ENCODE results near the gene PGLYRP4. TPM values are rescaled to one million over a fixed set of nuclear protein-coding genes. Genes with fewer than 3 reads are reported as not detected.

PGLYRP4 gene
- total RNA-seq, 2 donors from 2014 or later, result not detected

DNA sequence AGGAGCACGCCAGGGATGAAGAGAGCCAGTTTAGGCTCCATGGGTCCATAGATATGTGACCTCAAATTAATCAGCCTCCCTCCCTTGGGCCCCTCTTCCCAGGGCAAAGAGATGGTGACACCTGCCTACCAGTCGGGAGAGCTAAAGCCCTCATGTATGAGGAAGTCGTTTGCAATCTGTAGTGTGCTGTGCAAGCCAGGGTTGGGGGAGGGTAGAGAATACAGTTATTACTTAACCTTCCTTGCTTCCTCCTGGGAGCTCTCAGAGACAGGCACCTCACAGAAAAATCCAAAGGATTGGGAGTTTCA is 4.0 kb downstream of the PGLYRP4 start:
- Histone ChIP-seq H3K27me3 (no peaks in the 10 kb centered on the region), H3K9ac (ENCODE audit: low read depth in 2 of 2, low read length in 2 of 2) (no peak overlapping the region), H3K9me3 (no peaks in the 10 kb centered on the region), H3K36me3 (no peaks in the 10 kb centered on the region), H3K4me3 (no peak overlapping the region), H3K27ac (no peak overlapping the region), H3K4me1 (no peaks in the 10 kb centered on the region)
- peak; percentile 27 for DNase-seq
- intact Hi-C loops (cut with DNase I), result no loop called here
- TF ChIP-seq, protein P1, sequence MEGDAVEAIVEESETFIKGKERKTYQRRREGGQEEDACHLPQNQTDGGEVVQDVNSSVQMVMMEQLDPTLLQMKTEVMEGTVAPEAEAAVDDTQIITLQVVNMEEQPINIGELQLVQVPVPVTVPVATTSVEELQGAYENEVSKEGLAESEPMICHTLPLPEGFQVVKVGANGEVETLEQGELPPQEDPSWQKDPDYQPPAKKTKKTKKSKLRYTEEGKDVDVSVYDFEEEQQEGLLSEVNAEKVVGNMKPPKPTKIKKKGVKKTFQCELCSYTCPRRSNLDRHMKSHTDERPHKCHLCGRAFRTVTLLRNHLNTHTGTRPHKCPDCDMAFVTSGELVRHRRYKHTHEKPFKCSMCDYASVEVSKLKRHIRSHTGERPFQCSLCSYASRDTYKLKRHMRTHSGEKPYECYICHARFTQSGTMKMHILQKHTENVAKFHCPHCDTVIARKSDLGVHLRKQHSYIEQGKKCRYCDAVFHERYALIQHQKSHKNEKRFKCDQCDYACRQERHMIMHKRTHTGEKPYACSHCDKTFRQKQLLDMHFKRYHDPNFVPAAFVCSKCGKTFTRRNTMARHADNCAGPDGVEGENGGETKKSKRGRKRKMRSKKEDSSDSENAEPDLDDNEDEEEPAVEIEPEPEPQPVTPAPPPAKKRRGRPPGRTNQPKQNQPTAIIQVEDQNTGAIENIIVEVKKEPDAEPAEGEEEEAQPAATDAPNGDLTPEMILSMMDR (IDR thresholded peaks at IDR 0.05), result no peak

DNA sequence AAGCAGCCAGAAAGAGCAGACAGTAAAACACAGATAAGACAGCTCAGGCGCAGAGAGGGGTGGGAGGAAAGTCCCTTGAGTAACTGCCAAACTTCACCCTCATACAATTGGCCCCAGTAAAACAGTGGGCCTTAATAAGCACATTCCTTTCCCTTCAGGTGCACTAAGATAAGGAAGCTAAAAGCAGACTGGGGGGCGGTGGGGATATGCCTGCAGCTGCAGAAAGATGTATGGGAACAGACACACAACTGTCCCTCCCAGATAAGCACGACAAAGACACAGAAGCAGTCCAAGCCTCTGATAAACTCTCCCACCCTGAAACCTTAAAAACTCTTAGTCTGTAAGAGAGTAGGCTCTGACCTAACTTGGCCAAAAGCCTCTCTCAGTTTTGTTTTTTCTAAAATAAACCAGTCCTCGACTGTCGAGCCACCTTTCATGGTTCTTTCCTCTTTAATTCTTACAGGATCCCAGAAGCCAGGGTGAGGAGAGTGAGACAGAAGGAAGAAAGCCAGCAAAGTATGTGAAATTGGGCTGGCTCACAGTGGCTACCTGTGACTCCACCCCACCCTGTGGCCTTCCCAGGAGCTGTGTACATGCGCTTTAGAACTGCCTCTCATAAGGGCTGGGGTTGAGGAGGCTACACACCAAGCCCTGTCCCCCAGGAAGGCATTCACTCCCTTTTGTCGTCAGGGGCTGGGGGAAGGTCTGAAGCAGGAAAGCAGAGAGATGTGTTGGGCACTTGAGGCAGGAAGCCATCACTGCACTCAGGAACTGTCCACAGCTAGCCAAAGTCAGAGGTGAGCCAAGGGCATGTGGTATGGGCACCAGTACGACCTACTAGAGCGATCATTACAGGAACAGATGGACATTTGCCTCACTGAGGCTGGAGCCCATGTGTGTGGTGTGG is 4.6 kb downstream of the PGLYRP4 start:
- H3K9ac ChIP-seq (ENCODE audit: low read depth in 2 of 2, low read length in 2 of 2), result no peak overlapping the region
- intact Hi-C loops (cut with DNase I), result no loop called here
- H3K36me3 ChIP-seq, result no peaks in the 10 kb centered on the region
- no peak overlapping the region for H3K4me3 ChIP-seq
- DNase-seq, result peak; percentile 15
- H3K27ac ChIP-seq, result no peak overlapping the region
- no peaks in the 10 kb centered on the region for H3K9me3 ChIP-seq
- TF ChIP-seq, protein P1 (IDR thresholded peaks at IDR 0.05), result no peak
- H3K4me1 ChIP-seq, result no peaks in the 10 kb centered on the region
- H3K27me3 ChIP-seq, result no peaks in the 10 kb centered on the region

DNA sequence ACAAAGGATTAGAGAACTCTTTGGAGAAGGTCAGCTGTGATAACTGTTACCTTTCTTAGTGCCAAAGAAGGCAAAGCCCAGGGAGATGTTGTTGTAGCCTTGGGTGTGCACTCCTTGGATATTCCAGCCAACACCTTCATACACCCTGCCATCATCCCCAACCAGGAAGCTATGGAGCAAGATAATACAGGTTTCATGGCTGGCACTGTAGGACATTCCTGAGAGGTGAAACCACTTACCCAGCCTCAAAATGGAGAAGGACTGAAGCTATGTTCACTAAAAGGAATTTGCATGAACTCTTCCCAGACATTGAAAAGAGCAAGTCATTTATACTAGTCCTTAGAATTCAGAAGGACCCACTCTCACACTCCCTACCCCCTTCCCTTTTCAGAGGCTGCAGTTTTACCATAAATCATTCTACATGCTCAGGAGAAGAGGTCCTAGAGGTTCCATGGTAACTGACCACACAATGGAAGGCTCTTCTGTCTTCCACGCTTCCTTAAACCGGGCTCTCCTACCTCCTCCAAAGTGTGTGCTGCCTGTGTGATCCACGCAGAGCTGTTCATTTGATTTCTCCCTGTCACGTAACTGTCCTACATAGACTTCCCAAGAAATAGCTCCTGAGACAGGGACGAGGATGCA is 5.5 kb downstream of the PGLYRP4 start:
- no peak overlapping the region for H3K4me3 ChIP-seq
- no peaks in the 10 kb centered on the region for H3K27me3 ChIP-seq
- no peaks in the 10 kb centered on the region for H3K4me1 ChIP-seq
- H3K36me3 ChIP-seq, result no peaks in the 10 kb centered on the region
- H3K27ac ChIP-seq, result no peak overlapping the region
- DNase-seq, result no peak
- H3K9me3 ChIP-seq, result no peaks in the 10 kb centered on the region
- intact Hi-C loops (cut with DNase I), result no loop called here
- no peak overlapping the region for H3K9ac ChIP-seq (ENCODE audit: low read depth in 2 of 2, low read length in 2 of 2)
- TF ChIP-seq, protein P1 (IDR thresholded peaks at IDR 0.05), result no peak

DNA sequence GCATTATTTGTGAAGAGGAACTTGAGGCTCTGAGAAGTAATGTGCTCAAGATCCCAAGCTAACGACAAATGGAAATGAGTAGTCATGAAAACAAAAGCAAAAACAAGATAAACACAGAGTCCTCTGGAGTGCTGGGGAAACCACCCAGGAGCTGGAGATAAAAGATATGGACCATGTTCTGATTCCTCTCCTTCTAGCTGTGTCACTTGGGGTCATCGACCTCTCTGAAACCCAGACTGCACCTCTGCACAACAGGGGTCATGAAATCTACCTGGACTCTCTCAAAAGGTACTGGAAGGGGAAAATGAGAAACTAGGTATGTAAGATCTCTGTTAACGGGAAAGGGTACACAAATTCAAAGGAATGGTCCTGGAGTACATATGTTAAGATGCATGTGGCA is 6.5 kb downstream of the PGLYRP4 start:
- no peak overlapping the region for H3K9ac ChIP-seq (ENCODE audit: low read depth in 2 of 2, low read length in 2 of 2)
- H3K27ac ChIP-seq, result no peak overlapping the region
- H3K9me3 ChIP-seq, result no peaks in the 10 kb centered on the region
- DNase-seq, result no peak
- TF ChIP-seq, protein P1 (IDR thresholded peaks at IDR 0.05), result no peak
- H3K36me3 ChIP-seq, result no peaks in the 10 kb centered on the region
- H3K4me3 ChIP-seq, result no peak overlapping the region
- H3K4me1 ChIP-seq, result no peaks in the 10 kb centered on the region
- intact Hi-C loops (cut with DNase I), result no loop called here
- no peaks in the 10 kb centered on the region for H3K27me3 ChIP-seq

DNA sequence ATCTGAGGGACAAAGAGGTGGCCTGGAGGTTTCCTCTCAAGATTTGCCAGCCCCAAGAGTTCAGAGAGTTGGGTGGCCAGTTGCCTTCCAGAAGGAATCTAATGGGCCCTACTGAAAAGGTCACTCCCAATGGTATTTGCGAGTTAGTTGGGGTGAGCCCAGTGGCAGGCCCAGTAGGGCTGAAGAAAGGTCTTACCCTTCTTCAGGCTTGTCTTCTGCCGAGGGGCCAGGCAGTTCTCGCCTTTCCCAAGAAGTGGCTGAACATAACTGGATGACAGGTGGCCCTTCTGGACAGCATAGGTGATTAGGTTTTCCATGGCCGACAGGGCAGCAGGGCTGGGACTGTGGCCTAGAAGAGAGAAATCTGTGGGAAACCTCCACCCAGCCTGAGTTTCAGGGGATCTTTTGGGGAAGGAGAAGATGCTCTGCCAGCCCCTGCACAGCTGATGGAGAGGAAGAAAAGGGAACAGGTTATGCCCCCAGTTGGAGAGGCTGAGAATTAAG is 7.2 kb downstream of the PGLYRP4 start:
- H3K4me1 ChIP-seq, result no peaks in the 10 kb centered on the region
- DNase-seq, result no peak
- H3K27ac ChIP-seq, result no peak overlapping the region
- H3K27me3 ChIP-seq, result no peaks in the 10 kb centered on the region
- no peaks in the 10 kb centered on the region for H3K36me3 ChIP-seq
- H3K4me3 ChIP-seq, result no peak overlapping the region
- TF ChIP-seq, protein P1 (IDR thresholded peaks at IDR 0.05), result no peak
- H3K9me3 ChIP-seq, result no peaks in the 10 kb centered on the region
- intact Hi-C loops (cut with DNase I), result no loop called here
- H3K9ac ChIP-seq (ENCODE audit: low read depth in 2 of 2, low read length in 2 of 2), result no peak overlapping the region

All from colonic mucosa (tissue), 4 donors.